ENCODE measurements around the gene CCDC152. TPM values are rescaled to one million over a fixed set of nuclear protein-coding genes. Genes with fewer than 3 reads are reported as not detected.
"Not testable (repeated sequence)": the region's sequence is repeated elsewhere in the genome, so short reads cannot be mapped to it uniquely, and the experiment has no call there.

Gene CCDC152
- total and polyA plus RNA-seq, 10 of the 15 experiments (the other 5 are each of a cell fraction or from before 2014, with no cell fraction given) = 0.12 to 25.8 (median 13.5) TPM

DNA sequence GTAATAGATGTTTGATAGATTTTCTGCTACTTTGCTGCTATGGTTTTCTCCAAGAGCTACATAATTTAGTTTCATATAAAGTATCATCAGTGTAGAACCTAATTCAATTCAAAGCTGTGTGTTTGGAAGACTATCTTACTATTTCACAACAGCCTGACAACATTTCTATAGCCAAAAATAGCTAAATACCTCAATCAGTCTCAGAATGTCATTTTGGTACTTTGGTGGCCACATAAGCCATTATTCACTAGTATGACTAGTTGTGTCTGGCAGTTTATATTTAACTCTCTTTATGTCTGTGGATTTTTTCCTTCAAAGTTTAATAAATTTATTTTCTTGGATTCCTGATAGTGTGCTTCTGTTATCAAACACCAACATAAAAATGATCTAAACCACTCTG is 35.1 kb upstream of the CCDC152 start:
- Histone ChIP-seq H3K27ac (ENCODE audit: control insufficient read depth, insufficient read depth) (no peak overlapping the region), H3K4me2 (ENCODE audit: control insufficient read depth, insufficient read depth) (no peak overlapping the region), H4K20me1 (ENCODE audit: control insufficient read depth, insufficient read depth) (no peaks in the 10 kb centered on the region), H3K4me1 (ENCODE audit: control insufficient read depth, insufficient read depth, low read length) (peaks cover 8% of the 10 kb centered on the region), H3K4me3 (no peak overlapping the region), H3K9me3 (replicated peaks; ENCODE audit: control insufficient read depth, insufficient read depth, low read length) (no peaks in the 10 kb centered on the region), H3K36me3 (ENCODE audit: control insufficient read depth in 2 of 2, insufficient read depth in 2 of 2, low read length in 1 of 2) (no peaks in the 10 kb centered on the region), H3K79me2 (ENCODE audit: control insufficient read depth, insufficient read depth, low read length) (no peaks in the 10 kb centered on the region), H2AFZ (ENCODE audit: control insufficient read depth, low read depth, low read length) (no peak overlapping the region), H3K9ac (ENCODE audit: control insufficient read depth, insufficient read depth, low read length) (no peak overlapping the region), H3K27me3 (replicated peaks in 1 of 2; ENCODE audit: control insufficient read depth in 2 of 2, insufficient read depth in 2 of 2, low read length in 1 of 2) (no peaks in the 10 kb centered on the region)
- no peak for FAIRE-seq
- TF ChIP-seq MEF2A (IDR thresholded peaks at IDR 0.05; ENCODE audit: insufficient read depth, low read depth, low read length) (peak; percentile 68; the same call in 1 of the 2 replicates), CREM (IDR thresholded peaks at IDR 0.05; ENCODE audit: low read depth) (peak; percentile 10; the same call in 1 of the 2 replicates), RUNX3 (IDR thresholded peaks at IDR 0.05; ENCODE audit: low read length) (peak; percentile 73), ESRRA (IDR thresholded peaks at IDR 0.05; ENCODE audit: low read length) (no peak), JUNB (IDR thresholded peaks at IDR 0.05) (peak; percentile 46), CEBPZ (IDR thresholded peaks at IDR 0.05; ENCODE audit: low read depth, low read length) (no peak), IRF5 (IDR thresholded peaks at IDR 0.05; ENCODE audit: borderline replicate concordance) (no peak), NFIC (IDR thresholded peaks at IDR 0.05; ENCODE audit: low read depth, low read length) (peak; percentile 47; the same call in 1 of the 2 replicates)
- ChIA-PET POLR2A (interaction anchor here (0.5 to 1.4 kb wide), 3 partner anchors 8 to 300 kb away, joined by 3 to 4 read pairs (median 3); no protein-coding TSS in a partner anchor), SMC1A (ENCODE audit: uncharacterized antibody, unreplicated experiment) (interaction anchor here (0.6 to 1.1 kb wide), 7 partner anchors 24 to 405 kb away, joined by 3 read pairs; no protein-coding TSS in a partner anchor), CTCF (interaction anchor here (0.9 to 1.0 kb wide), 2 partner anchors 44 to 168 kb away, joined by 3 to 5 read pairs; no protein-coding TSS in a partner anchor), RAD21 (ENCODE audit: unreplicated experiment) (interaction anchor here (1.2 kb wide), 1 partner anchor 10 kb away, joined by 3 read pairs; no protein-coding TSS in a partner anchor)
- no TSS peak for BruUV-seq (replicated peaks)
- in situ Hi-C loops (cut with MboI) = no loop called here
- ATAC-seq = no peak
- intact Hi-C loops (cut with micrococcal nuclease; ENCODE audit: unreplicated experiment) = no loop called here
- no peak for DNase-seq (ENCODE audit: low read depth, low spot score)

DNA sequence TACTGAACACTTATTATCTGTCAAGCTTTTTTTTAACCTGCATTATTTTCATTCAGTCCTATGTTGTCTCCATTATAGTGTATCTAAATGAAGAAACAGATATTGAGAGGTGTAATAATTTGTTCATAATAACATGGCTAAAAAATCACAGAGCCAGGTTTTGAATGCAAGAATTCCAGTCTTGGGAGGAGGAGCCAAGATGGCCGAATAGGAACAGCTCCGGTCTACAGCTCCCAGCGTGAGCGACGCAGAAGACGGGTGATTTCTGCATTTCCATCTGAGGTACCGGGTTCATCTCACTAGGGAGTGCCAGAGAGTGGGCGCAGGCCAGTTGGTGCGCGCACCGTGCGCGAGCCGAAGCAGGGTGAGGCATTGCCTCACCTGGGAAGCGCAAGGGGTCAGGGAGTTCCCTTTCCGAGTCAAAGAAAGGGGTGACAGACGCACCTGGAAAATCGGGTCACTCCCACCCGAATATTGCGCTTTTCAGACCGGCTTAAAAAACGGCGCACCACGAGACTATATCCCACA is 22.0 kb upstream of the CCDC152 start:
- intact Hi-C loops (cut with micrococcal nuclease; ENCODE audit: unreplicated experiment); ATAC-seq; POLR2A ChIA-PET; FAIRE-seq; H3K79me2 ChIP-seq (ENCODE audit: control insufficient read depth, insufficient read depth, low read length); H4K20me1 ChIP-seq (ENCODE audit: control insufficient read depth, insufficient read depth); H3K9me3 ChIP-seq (replicated peaks; ENCODE audit: control insufficient read depth, insufficient read depth, low read length); RAD21 ChIA-PET (ENCODE audit: unreplicated experiment); H3K9ac ChIP-seq (ENCODE audit: control insufficient read depth, insufficient read depth, low read length); H3K4me3 ChIP-seq; H3K27ac ChIP-seq (ENCODE audit: control insufficient read depth, insufficient read depth); H3K27me3 ChIP-seq (replicated peaks in 1 of 2; ENCODE audit: control insufficient read depth in 2 of 2, insufficient read depth in 2 of 2, low read length in 1 of 2); H3K36me3 ChIP-seq (ENCODE audit: control insufficient read depth in 2 of 2, insufficient read depth in 2 of 2, low read length in 1 of 2); DNase-seq (ENCODE audit: low read depth, low spot score); H3K4me1 ChIP-seq (ENCODE audit: control insufficient read depth, insufficient read depth, low read length); H2AFZ ChIP-seq (ENCODE audit: control insufficient read depth, low read depth, low read length); H3K4me2 ChIP-seq (ENCODE audit: control insufficient read depth, insufficient read depth); in situ Hi-C loops (cut with MboI); BruUV-seq (replicated peaks): not testable (repeated sequence)
- CTCF ChIA-PET = interaction anchor here (1.0 kb wide), 1 partner anchor 11 kb away, joined by 4 read pairs; no protein-coding TSS in a partner anchor
- SMC1A ChIA-PET (ENCODE audit: uncharacterized antibody, unreplicated experiment) = interaction anchor here (1.1 to 2.1 kb wide), 2 partner anchors 10 to 33 kb away, joined by 4 to 6 read pairs; no protein-coding TSS in a partner anchor
- 73% methylated on average over 15 of the region's 24 CpGs for WGBS (ENCODE audit: insufficient coverage, insufficient replicate concordance, low lambda C conversion rate, missing lambda C conversion rate)
